Uterus (tissue), 4 donors: ENCODE results near the gene ROCK2. TPM values are rescaled to one million over a fixed set of nuclear protein-coding genes. Genes with fewer than 3 reads are reported as not detected.
A peak's percentile ranks its signal among the peaks of the same experiment; 100 is the strongest.

Source experiments
- DNase-seq, 2 donors: peaks; one replicate each; pipeline ENCODE4 v3.0.0-alpha.2; 2019 to 2020
- H3K27ac ChIP-seq, 2 donors: fragments of 200-600 bp; sonication (generic); 1 replicate in 1 of 2; 2 replicates in 1 of 2; pipeline ENCODE4 v1.5.1; 2016 to 2018
- H3K27me3 ChIP-seq, 2 donors: fragments of 200-600 bp; sonication (generic); one replicate each; pipeline ENCODE4 v1.5.1; 2018 to 2019; ENCODE audit warnings: control low read depth in 1 of 2
- H3K36me3 ChIP-seq, 2 donors: fragments of 200-600 bp; sonication (generic); one replicate each; pipeline ENCODE4 v1.5.1; 2019; ENCODE audit warnings: control low read depth in 1 of 2
- H3K4me1 ChIP-seq, 2 donors: fragments of 200-600 bp; sonication (generic); one replicate each; pipeline ENCODE4 v1.5.1; 2018 to 2019; ENCODE audit warnings: control low read depth in 1 of 2
- H3K4me3 ChIP-seq, 2 donors: fragments of 200-600 bp; sonication (generic); 1 replicate in 1 of 2; 2 replicates in 1 of 2; pipeline ENCODE4 v1.5.1; 2018 to 2019; ENCODE audit warnings: mild to moderate bottlenecking in 1 of 2
- H3K9me3 ChIP-seq, 2 donors: fragments of 200-600 bp; sonication (generic); one replicate each; pipeline ENCODE4 v1.5.1; 2019; ENCODE audit warnings: control low read depth in 1 of 2
- POLR2A ChIP-seq, 2 donors: fragments of 450-650 bp; IDR thresholded peaks; one replicate each; pipeline ENCODE4 v1.6.1; 2016; ENCODE audit warnings: antibody characterized with exemption in 2 of 2, mild to moderate bottlenecking in 1 of 2, moderate library complexity in 1 of 2
- intact Hi-C: fragments of 100-400 bp; cut with DNase I; formaldehyde crosslinking; loops from one replicate; pipeline ENCODE4 v1.15.1; 2023; ENCODE audit warnings: low total_unique reads
- total RNA-seq, 4 donors: library from RNA; depleted of rRNA in 3 of 4; stranded (reverse); fragments of >200 nt in 3 of 4; gene quantifications; one replicate each; pipeline versions ENCODE4 v1.1.0 to v1.2.4, GENCODE V29; 2014 to 2023
- TF ChIP-seq, protein P1 (sequence below), 4 experiments: fragments of 200-600 bp in 2 of 4; fragments of 450-650 bp in 2 of 4; sonication (generic) in 2 of 4; IDR thresholded peaks; one replicate each; pipeline ENCODE4 v1.5.1; 2016 to 2019; ENCODE audit warnings: antibody characterized with exemption in 4 of 4, mild to moderate bottlenecking in 2 of 4, moderate library complexity in 1 of 4
- donor health status: DM: yes; HTN: yes; CAD: no.

ROCK2 gene
- total RNA-seq, 4 donors from 2014 or later, result 78.5 to 143 (median 122) TPM

- Histone ChIP-seq H3K27me3 (no peaks in the 10 kb centered on the region), H3K4me3 (no peak overlapping the region), H3K4me1 (no peaks in the 10 kb centered on the region), H3K27ac (peak overlapping the region; percentile 97 to 100), H3K36me3 (no peaks in the 10 kb centered on the region), H3K9me3 (no peaks in the 10 kb centered on the region)
- TF ChIP-seq, protein P1, sequence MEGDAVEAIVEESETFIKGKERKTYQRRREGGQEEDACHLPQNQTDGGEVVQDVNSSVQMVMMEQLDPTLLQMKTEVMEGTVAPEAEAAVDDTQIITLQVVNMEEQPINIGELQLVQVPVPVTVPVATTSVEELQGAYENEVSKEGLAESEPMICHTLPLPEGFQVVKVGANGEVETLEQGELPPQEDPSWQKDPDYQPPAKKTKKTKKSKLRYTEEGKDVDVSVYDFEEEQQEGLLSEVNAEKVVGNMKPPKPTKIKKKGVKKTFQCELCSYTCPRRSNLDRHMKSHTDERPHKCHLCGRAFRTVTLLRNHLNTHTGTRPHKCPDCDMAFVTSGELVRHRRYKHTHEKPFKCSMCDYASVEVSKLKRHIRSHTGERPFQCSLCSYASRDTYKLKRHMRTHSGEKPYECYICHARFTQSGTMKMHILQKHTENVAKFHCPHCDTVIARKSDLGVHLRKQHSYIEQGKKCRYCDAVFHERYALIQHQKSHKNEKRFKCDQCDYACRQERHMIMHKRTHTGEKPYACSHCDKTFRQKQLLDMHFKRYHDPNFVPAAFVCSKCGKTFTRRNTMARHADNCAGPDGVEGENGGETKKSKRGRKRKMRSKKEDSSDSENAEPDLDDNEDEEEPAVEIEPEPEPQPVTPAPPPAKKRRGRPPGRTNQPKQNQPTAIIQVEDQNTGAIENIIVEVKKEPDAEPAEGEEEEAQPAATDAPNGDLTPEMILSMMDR (IDR thresholded peaks at IDR 0.05), result no peak
- intact Hi-C loops, result no loop called here
- DNase-seq, result no peak
Measured at GRCh38 chr2:11346023-11346482, 1.6 kb upstream of the ROCK2 start.

DNA sequence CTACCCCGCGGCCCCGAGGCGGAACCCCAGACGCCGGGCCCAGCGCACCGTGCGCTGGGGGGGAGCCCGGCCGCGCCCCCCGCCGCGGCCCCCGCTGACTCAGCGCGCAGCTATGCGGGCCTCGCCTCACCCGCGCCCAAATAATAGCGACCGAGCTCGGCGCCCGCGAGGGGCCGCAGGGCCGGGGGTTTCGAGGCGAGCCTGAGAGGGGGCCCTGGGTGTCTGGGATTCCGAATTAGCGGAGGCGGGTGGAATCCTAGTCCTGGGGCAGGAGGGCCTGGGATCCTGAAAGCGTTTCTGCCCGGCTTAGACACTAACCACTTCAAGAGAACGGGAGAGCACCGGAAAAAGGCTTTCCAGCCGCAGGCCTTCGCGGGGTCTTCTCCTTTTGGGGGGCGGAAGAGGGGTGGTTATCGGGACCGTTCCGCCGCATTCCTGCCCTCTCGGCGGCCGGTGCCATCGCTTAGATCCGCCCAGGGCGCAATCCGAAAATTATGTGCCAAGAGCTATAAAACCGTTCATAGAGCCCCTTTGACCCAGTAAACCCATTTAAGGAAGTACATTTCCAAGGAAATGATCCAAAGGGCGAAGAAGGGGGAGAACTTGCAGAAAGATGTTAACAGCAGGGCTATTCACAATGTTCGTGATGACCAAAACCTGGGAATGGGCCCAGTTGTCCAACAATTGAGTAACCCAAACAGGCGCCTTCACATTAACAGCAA is 681 bp upstream of the ROCK2 start:
- Histone ChIP-seq H3K4me1 (no peaks in the 10 kb centered on the region), H3K9me3 (no peaks in the 10 kb centered on the region), H3K36me3 (no peaks in the 10 kb centered on the region), H3K27ac (peak overlapping the region; percentile 97 to 100), H3K4me3 (peak overlapping the region; percentile 52 to 98), H3K27me3 (no peaks in the 10 kb centered on the region)
- intact Hi-C loops, result no loop called here
- DNase-seq, result peak; percentile 79 to 89
- TF ChIP-seq, protein P1 (IDR thresholded peaks at IDR 0.05), result peak in 3 of 4 experiments; percentile 7 to 8 (median 7)
- TF ChIP-seq POLR2A (IDR thresholded peaks at IDR 0.05), result peak in 1 of 2 donors; percentile 11

DNA sequence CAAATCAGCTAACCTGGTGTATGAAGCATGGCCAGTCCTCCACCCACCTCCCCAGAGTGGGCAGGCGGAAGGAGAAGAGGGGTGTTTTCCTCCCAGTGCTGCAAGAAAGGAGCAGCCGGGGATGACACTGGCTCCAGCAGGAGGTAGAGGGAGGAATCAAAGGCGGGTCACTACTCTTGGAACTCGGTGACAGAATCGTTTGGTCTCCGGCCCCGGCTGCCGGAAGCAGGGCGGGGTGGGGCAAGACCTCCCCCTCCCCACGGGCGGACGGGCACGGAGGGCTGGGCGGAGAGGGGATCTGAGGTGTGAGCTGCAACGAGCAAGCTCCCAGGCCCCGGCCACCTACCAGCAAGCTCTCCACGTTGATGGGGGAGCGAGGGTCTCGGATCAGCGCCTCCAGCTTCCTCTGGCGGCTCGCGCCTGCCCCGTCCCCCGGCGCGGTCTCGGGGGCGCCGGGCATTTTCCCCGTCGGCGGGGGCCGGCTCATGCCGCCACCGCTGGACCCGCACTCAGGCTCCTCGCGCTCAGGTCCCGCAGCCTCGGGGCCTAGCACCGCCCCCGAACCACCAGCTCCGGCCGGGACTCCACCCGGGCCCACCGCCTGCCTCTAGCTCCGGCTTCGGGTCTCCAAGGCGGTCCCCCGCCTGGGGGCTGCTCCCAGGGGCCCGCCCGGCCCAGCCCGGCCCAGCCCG is 640 bp downstream of the ROCK2 start:
- Histone ChIP-seq H3K27me3 (no peaks in the 10 kb centered on the region), H3K9me3 (no peaks in the 10 kb centered on the region), H3K4me1 (no peaks in the 10 kb centered on the region), H3K27ac (peak overlapping the region; percentile 97 to 100), H3K36me3 (no peaks in the 10 kb centered on the region), H3K4me3 (peak overlapping the region; percentile 58 to 98)
- intact Hi-C loops, result no loop called here
- peak; percentile 43 to 46 for DNase-seq
- TF ChIP-seq POLR2A (IDR thresholded peaks at IDR 0.05), result peak in 1 of 2 donors; percentile 8
- TF ChIP-seq, protein P1 (IDR thresholded peaks at IDR 0.05), result no peak

- Histone ChIP-seq H3K27ac (peak overlapping the region; percentile 97 to 100), H3K4me3 (peak overlapping the region; percentile 58 to 98), H3K4me1 (no peaks in the 10 kb centered on the region), H3K27me3 (no peaks in the 10 kb centered on the region), H3K9me3 (no peaks in the 10 kb centered on the region), H3K36me3 (no peaks in the 10 kb centered on the region)
- DNase-seq, result no peak
- intact Hi-C loops, result no loop called here
- TF ChIP-seq, protein P1 (IDR thresholded peaks at IDR 0.05), result no peak
- TF ChIP-seq POLR2A (IDR thresholded peaks at IDR 0.05), result no peak
Measured at GRCh38 chr2:11343368-11343649, 1.1 kb downstream of the ROCK2 start.
